Endodermal cell (in vitro differentiated cells): ENCODE results near the gene SNRPA. TPM values are rescaled to one million over a fixed set of nuclear protein-coding genes. Genes with fewer than 3 reads are reported as not detected.
"Not testable (repeated sequence)": the region's sequence is repeated elsewhere in the genome, so short reads cannot be mapped to it uniquely, and the experiment has no call there.

Experiments
- DNase-seq: peaks from one replicate; pipeline ENCODE4 v3.0.0-alpha.2; 2017
- H3K27ac ChIP-seq: 2 replicates; pipeline ENCODE4 v1.5.1; 2013; ENCODE audit warnings: mild to moderate bottlenecking, low read depth, low read length, moderate library complexity
- H3K27me3 ChIP-seq: 2 replicates; pipeline ENCODE4 v1.6.1; 2013; ENCODE audit warnings: mild to moderate bottlenecking, low read length, moderate library complexity; ENCODE audit not compliant: insufficient read depth, control insufficient read depth, poor library complexity, severe bottlenecking
- H3K36me3 ChIP-seq: 2 replicates; pipeline ENCODE4 v1.7.0; 2013; ENCODE audit warnings: mild to moderate bottlenecking, low read length, moderate library complexity; ENCODE audit not compliant: control insufficient read depth, insufficient read depth
- H3K4me1 ChIP-seq: one replicate; pipeline ENCODE4 v1.7.0; 2013; ENCODE audit warnings: low read length; ENCODE audit not compliant: control insufficient read depth, insufficient read depth
- H3K4me3 ChIP-seq: 2 replicates; pipeline ENCODE4 v1.5.1; 2013; ENCODE audit warnings: mild to moderate bottlenecking, low read length, moderate library complexity
- H3K9ac ChIP-seq: 2 replicates; pipeline ENCODE4 v1.6.1; 2013; ENCODE audit warnings: mild to moderate bottlenecking, low read length, moderate library complexity; ENCODE audit not compliant: poor library complexity, severe bottlenecking; ENCODE audit errors: extremely low read depth
- H3K9me3 ChIP-seq: 2 replicates; pipeline ENCODE4 v1.6.1; 2013; ENCODE audit warnings: mild to moderate bottlenecking, low read length, moderate library complexity; ENCODE audit not compliant: control insufficient read depth
- H3K27ac Mint-ChIP-seq: 2 replicates; pipeline ENCODE4 v1.8.0; 2020; ENCODE audit warnings: mixed read lengths
- H3K27me3 Mint-ChIP-seq: 2 replicates; pipeline ENCODE4 v1.8.0; 2021; ENCODE audit warnings: mild to moderate bottlenecking, mixed read lengths; ENCODE audit not compliant: insufficient read depth
- H3K36me3 Mint-ChIP-seq: 2 replicates; pipeline ENCODE4 v1.8.0; 2020; ENCODE audit warnings: low read depth, mixed read lengths
- H3K4me1 Mint-ChIP-seq: 2 replicates; pipeline ENCODE4 v1.8.0; 2020; ENCODE audit warnings: mixed read lengths
- H3K4me3 Mint-ChIP-seq: 2 replicates; pipeline ENCODE4 v1.8.0; 2020; ENCODE audit warnings: mild to moderate bottlenecking, moderate library complexity, mixed read lengths
- H3K9me3 Mint-ChIP-seq: 2 replicates; pipeline ENCODE4 v1.8.0; 2020; ENCODE audit warnings: mild to moderate bottlenecking, mixed read lengths
- CTCF ChIP-seq: fragments of 200-600 bp; sonication (generic); conservative IDR thresholded peaks from 2 replicates; pipeline ENCODE4 v1.5.0; 2021; ENCODE audit warnings: antibody characterized with exemption, mild to moderate bottlenecking
- WGBS, 2 experiments: methylation state at CpG; one replicate each; pipeline versions ENCODE4 v1.1.5 to v1.1.7; 2013; ENCODE audit warnings: missing lambda C conversion rate in 2 of 2, mixed read lengths in 1 of 2; ENCODE audit not compliant: insufficient coverage in 1 of 2, insufficient read length in 1 of 2; 5-methylcytosine and 5-hydroxymethylcytosine counted together
- total RNA-seq, 2 donors: library from RNA; stranded (reverse); fragmentation: NEBNext Ultra II Directional in 1 of 2; extraction: Animal tissue kit (Norgen Biotek cat#: 25700) in 1 of 2; gene quantifications; 2 replicates in 1 of 2; 3 replicates in 1 of 2; pipeline ENCODE4 v1.2.1, GENCODE V29; 2021

The SNRPA gene
- total RNA-seq, 2 donors from 2014 or later, result 160 to 199 TPM

- no peak overlapping the region for H3K27ac Mint-ChIP-seq
- peaks cover 57% of the 10 kb centered on the region for H3K36me3 ChIP-seq
- 95 to 100% methylated on average over 1 to 4 of the region's 4 CpGs for WGBS, 2 experiments
- H3K4me3 Mint-ChIP-seq, result no peak overlapping the region
- H3K4me1 ChIP-seq, result no peaks in the 10 kb centered on the region
- no peaks in the 10 kb centered on the region for H3K9me3 Mint-ChIP-seq
- TF ChIP-seq CTCF, result no peak
- peaks cover 68% of the 10 kb centered on the region for H3K36me3 Mint-ChIP-seq
- H3K9me3 ChIP-seq, result no peaks in the 10 kb centered on the region
- no peaks in the 10 kb centered on the region for H3K4me1 Mint-ChIP-seq
- H3K4me3 ChIP-seq, result no peak overlapping the region
- H3K27me3 Mint-ChIP-seq, result no peaks in the 10 kb centered on the region
- DNase-seq, result no peak
- H3K27ac ChIP-seq, result no peak overlapping the region
- no peak overlapping the region for H3K9ac ChIP-seq
- H3K27me3 ChIP-seq, result no peaks in the 10 kb centered on the region
These were observed 26.7 kb upstream of the SNRPA start for GRCh38 chr19:40724315-40724714.

- H3K4me1 ChIP-seq, result no peaks in the 10 kb centered on the region
- Mint-ChIP-seq H3K4me3 (no peak overlapping the region), H3K4me1 (no peaks in the 10 kb centered on the region), H3K27me3 (no peaks in the 10 kb centered on the region), H3K27ac (no peak overlapping the region), H3K9me3 (no peaks in the 10 kb centered on the region), H3K36me3 (peaks cover 69% of the 10 kb centered on the region)
- no peak overlapping the region for H3K9ac ChIP-seq
- no peaks in the 10 kb centered on the region for H3K27me3 ChIP-seq
- H3K36me3 ChIP-seq, result peaks cover 61% of the 10 kb centered on the region
- H3K9me3 ChIP-seq, result no peaks in the 10 kb centered on the region
- no peak overlapping the region for H3K27ac ChIP-seq
- no peak for TF ChIP-seq CTCF
- no peak for DNase-seq
- no peak overlapping the region for H3K4me3 ChIP-seq
- 96 to 100% methylated on average over 3 of the region's 3 CpGs for WGBS, 2 experiments
These were observed 26.1 kb upstream of the SNRPA start for GRCh38 chr19:40724855-40725254.

GRCh38 chr19:40726279-40726678, 24.7 kb upstream of the SNRPA start:
- Mint-ChIP-seq H3K9me3 (no peaks in the 10 kb centered on the region), H3K27ac (no peak overlapping the region), H3K27me3 (no peaks in the 10 kb centered on the region), H3K4me3 (no peak overlapping the region), H3K36me3 (peaks cover 65% of the 10 kb centered on the region), H3K4me1 (no peaks in the 10 kb centered on the region)
- Histone ChIP-seq H3K36me3 (peaks cover 62% of the 10 kb centered on the region), H3K4me3 (no peak overlapping the region), H3K9me3 (no peaks in the 10 kb centered on the region), H3K27ac (no peak overlapping the region), H3K9ac (no peak overlapping the region), H3K27me3 (no peaks in the 10 kb centered on the region), H3K4me1 (no peaks in the 10 kb centered on the region)
- TF ChIP-seq CTCF, result no peak
- DNase-seq, result no peak
- 93 to 97% methylated on average over 4 of the region's 4 CpGs for WGBS, 2 experiments

- not testable (repeated sequence) for H3K27me3 ChIP-seq, H3K9ac ChIP-seq, DNase-seq, H3K4me3 Mint-ChIP-seq, H3K4me1 Mint-ChIP-seq, H3K27ac ChIP-seq, H3K4me3 ChIP-seq, H3K9me3 ChIP-seq, H3K4me1 ChIP-seq, H3K27ac Mint-ChIP-seq, H3K27me3 Mint-ChIP-seq, H3K9me3 Mint-ChIP-seq
- H3K36me3 Mint-ChIP-seq, result peaks cover 71% of the 10 kb centered on the region
- H3K36me3 ChIP-seq, result peaks cover 68% of the 10 kb centered on the region
- 71 to 95% methylated on average over 3 to 5 of the region's 5 CpGs for WGBS, 2 experiments
These were observed 20.9 kb upstream of the SNRPA start for GRCh38 chr19:40730065-40730464.

- H3K4me1 ChIP-seq, H3K27me3 ChIP-seq, DNase-seq, H3K9ac ChIP-seq, H3K4me3 ChIP-seq, H3K27ac Mint-ChIP-seq, H3K4me1 Mint-ChIP-seq, H3K27me3 Mint-ChIP-seq, H3K27ac ChIP-seq, H3K4me3 Mint-ChIP-seq, H3K9me3 Mint-ChIP-seq, H3K9me3 ChIP-seq: not testable (repeated sequence)
- H3K36me3 Mint-ChIP-seq, result peaks cover 71% of the 10 kb centered on the region
- WGBS, 2 experiments, result 93 to 94% methylated on average over 4 to 16 of the region's 16 CpGs
- peaks cover 70% of the 10 kb centered on the region for H3K36me3 ChIP-seq
These were observed 18.7 kb upstream of the SNRPA start for GRCh38 chr19:40732304-40732703.
